MM.1S (cell line): ENCODE data around the gene TOB1.
"Not testable (repeated sequence)": the region's sequence is repeated elsewhere in the genome, so short reads cannot be mapped to it uniquely, and the experiment has no call there.

ENCODE experiments used
- DNase-seq: peaks from one replicate; pipeline ENCODE4 v3.0.0-alpha.2; 2015
- H2AFZ ChIP-seq: fragments of 300-600 bp; sonication (generic); 2 replicates; pipeline ENCODE4 v1.6.0; 2016; ENCODE audit warnings: antibody characterized with exemption, low read length
- H3F3A ChIP-seq: fragments of 300-600 bp; sonication (generic); 2 replicates; pipeline ENCODE4 v1.6.1; 2016; ENCODE audit warnings: mild to moderate bottlenecking, antibody characterized with exemption, low read length, moderate library complexity, mixed read lengths; ENCODE audit not compliant: insufficient read depth
- H3K27ac ChIP-seq: fragments of 300-600 bp; sonication (generic); 2 replicates; pipeline ENCODE4 v1.5.1; 2016; ENCODE audit warnings: mild to moderate bottlenecking, low read length
- H3K27me3 ChIP-seq: fragments of 300-600 bp; sonication (generic); replicated peaks from 2 replicates; pipeline ENCODE4 v1.6.0; 2016; ENCODE audit warnings: low read length; ENCODE audit not compliant: insufficient read depth
- H3K36me3 ChIP-seq: fragments of 300-600 bp; sonication (generic); replicated peaks from 2 replicates; pipeline ENCODE4 v1.6.1; 2016; ENCODE audit warnings: mild to moderate bottlenecking, low read length, mixed read lengths; ENCODE audit not compliant: insufficient read depth
- H3K4me1 ChIP-seq: fragments of 300-600 bp; sonication (generic); 2 replicates; pipeline ENCODE4 v1.6.1; 2016; ENCODE audit warnings: low read length, mixed read lengths
- H3K4me2 ChIP-seq: fragments of 300-600 bp; sonication (generic); 2 replicates; pipeline ENCODE4 v1.6.0; 2016; ENCODE audit warnings: low read depth, low read length
- H3K4me3 ChIP-seq: fragments of 300-600 bp; sonication (generic); 2 replicates; pipeline ENCODE4 v1.5.1; 2016; ENCODE audit warnings: low read length, mixed read lengths
- H3K79me2 ChIP-seq: fragments of 300-600 bp; sonication (generic); 2 replicates; pipeline ENCODE4 v1.6.1; 2016; ENCODE audit warnings: mixed run types, low read length, mixed read lengths
- H3K9ac ChIP-seq: fragments of 300-600 bp; sonication (generic); 2 replicates; pipeline ENCODE4 v1.6.1; 2016; ENCODE audit warnings: low read length, mixed read lengths
- H3K9me2 ChIP-seq: fragments of 300-600 bp; sonication (generic); replicated peaks from 2 replicates; pipeline ENCODE4 v1.6.1; 2016; ENCODE audit warnings: mild to moderate bottlenecking, low read length, mixed read lengths; ENCODE audit not compliant: insufficient read depth
- H3K9me3 ChIP-seq: fragments of 300-600 bp; sonication (generic); replicated peaks from 2 replicates; pipeline ENCODE4 v1.6.1; 2016; ENCODE audit warnings: mild to moderate bottlenecking, low read length, mixed read lengths; ENCODE audit not compliant: insufficient read depth
- H4K20me1 ChIP-seq: fragments of 300-600 bp; sonication (generic); 2 replicates; pipeline ENCODE4 v1.6.1; 2016; ENCODE audit warnings: mild to moderate bottlenecking, low read length, moderate library complexity, mixed read lengths; ENCODE audit not compliant: insufficient read depth
- EZH2 ChIP-seq: fragments of 300-600 bp; sonication (generic); optimal IDR thresholded peaks from 2 replicates; pipeline ENCODE3; 2017; ENCODE audit warnings: low read depth, mild to moderate bottlenecking, antibody characterized with exemption, low read length, mixed read lengths
- EZH2phosphoT487 ChIP-seq: fragments of 300-600 bp; sonication (generic); IDR thresholded peaks from 2 replicates; pipeline ENCODE4 v1.6.1; 2018; ENCODE audit warnings: antibody characterized with exemption, low read length
- TF ChIP-seq, protein P1 (sequence below): fragments of 300-600 bp; sonication (generic); IDR thresholded peaks from 2 replicates; pipeline ENCODE4 v1.5.1; 2016; ENCODE audit warnings: antibody characterized with exemption, low read length, mixed read lengths

The TOB1 gene

GRCh38 chr17:50899005-50899460 is 32.9 kb upstream of the TOB1 start:
- no peak overlapping the region for H3K4me3 ChIP-seq
- no peak overlapping the region for H3K27ac ChIP-seq

DNA sequence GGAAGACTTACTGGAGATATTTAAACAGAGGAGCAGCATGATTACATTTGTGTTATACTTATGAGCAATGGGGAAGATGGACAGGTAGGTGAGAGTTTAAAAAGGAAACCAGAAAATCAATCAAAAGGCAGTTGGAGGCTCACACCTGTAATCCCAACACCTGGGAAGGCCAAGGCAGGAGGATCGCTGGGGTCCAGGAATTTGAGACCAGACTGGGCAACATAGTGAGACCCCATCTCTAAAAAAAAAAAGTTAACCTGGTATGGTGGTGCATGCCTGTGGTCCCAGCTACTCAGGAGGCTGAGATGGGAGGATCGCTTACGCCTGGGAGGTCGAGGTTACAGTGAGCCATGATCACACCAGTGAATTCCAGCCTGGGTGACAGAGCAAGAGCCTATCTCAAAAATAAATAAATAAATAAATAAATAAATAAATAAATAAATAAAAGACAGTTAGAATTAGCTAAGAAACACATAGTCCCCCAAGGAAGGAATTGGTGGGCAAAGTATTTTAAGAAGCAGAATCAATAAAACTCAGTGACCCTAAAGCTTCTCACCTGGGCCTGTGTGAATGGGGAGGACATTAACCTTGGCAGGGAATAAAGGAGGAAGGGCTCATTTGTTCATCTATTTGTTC is 32.3 kb upstream of the TOB1 start:
- no peaks in the 10 kb centered on the region for H3K79me2 ChIP-seq
- H3K9ac ChIP-seq = no peak overlapping the region
- no peak overlapping the region for H3K27ac ChIP-seq

More at GRCh38 chr17:50899005-50899460, 32.9 kb upstream of the TOB1 start:
- H3K36me3 ChIP-seq = no peaks in the 10 kb centered on the region
- no peaks in the 10 kb centered on the region for H3K9me3 ChIP-seq
- DNase-seq = no peak
- no peak for TF ChIP-seq EZH2
- TF ChIP-seq, protein P1, sequence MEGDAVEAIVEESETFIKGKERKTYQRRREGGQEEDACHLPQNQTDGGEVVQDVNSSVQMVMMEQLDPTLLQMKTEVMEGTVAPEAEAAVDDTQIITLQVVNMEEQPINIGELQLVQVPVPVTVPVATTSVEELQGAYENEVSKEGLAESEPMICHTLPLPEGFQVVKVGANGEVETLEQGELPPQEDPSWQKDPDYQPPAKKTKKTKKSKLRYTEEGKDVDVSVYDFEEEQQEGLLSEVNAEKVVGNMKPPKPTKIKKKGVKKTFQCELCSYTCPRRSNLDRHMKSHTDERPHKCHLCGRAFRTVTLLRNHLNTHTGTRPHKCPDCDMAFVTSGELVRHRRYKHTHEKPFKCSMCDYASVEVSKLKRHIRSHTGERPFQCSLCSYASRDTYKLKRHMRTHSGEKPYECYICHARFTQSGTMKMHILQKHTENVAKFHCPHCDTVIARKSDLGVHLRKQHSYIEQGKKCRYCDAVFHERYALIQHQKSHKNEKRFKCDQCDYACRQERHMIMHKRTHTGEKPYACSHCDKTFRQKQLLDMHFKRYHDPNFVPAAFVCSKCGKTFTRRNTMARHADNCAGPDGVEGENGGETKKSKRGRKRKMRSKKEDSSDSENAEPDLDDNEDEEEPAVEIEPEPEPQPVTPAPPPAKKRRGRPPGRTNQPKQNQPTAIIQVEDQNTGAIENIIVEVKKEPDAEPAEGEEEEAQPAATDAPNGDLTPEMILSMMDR = no peak
- no peak for TF ChIP-seq EZH2phosphoT487
- no peaks in the 10 kb centered on the region for H4K20me1 ChIP-seq
- H3K27me3 ChIP-seq = no peaks in the 10 kb centered on the region
- peaks cover 5% of the 10 kb centered on the region; the same call in 1 of the 2 replicates for H3F3A ChIP-seq
- no peak overlapping the region for H3K4me2 ChIP-seq
- no peak overlapping the region for H2AFZ ChIP-seq
- peaks cover 14% of the 10 kb centered on the region for H3K4me1 ChIP-seq
- no peak overlapping the region for H3K9ac ChIP-seq
- no peaks in the 10 kb centered on the region for H3K79me2 ChIP-seq
- H3K9me2 ChIP-seq = no peaks in the 10 kb centered on the region

GRCh38 chr17:50894513-50894912 is 28.4 kb upstream of the TOB1 start:
- H3K27ac ChIP-seq, H3K9ac ChIP-seq, H3F3A ChIP-seq, H3K4me2 ChIP-seq, H2AFZ ChIP-seq, H4K20me1 ChIP-seq, H3K79me2 ChIP-seq, H3K4me3 ChIP-seq, H3K27me3 ChIP-seq, H3K9me3 ChIP-seq, H3K9me2 ChIP-seq, H3K36me3 ChIP-seq, H3K4me1 ChIP-seq, DNase-seq: not testable (repeated sequence)

More for the DNA sequence above, 32.3 kb upstream of the TOB1 start:
- no peaks in the 10 kb centered on the region for H3K36me3 ChIP-seq
- no peak for DNase-seq
- H3F3A ChIP-seq = peaks cover 5% of the 10 kb centered on the region; the same call in 1 of the 2 replicates
- no peaks in the 10 kb centered on the region for H4K20me1 ChIP-seq
- H3K4me3 ChIP-seq = no peak overlapping the region
- TF ChIP-seq EZH2phosphoT487 = no peak
- TF ChIP-seq, protein P1 = no peak
- no peak for TF ChIP-seq EZH2
- no peak overlapping the region for H2AFZ ChIP-seq
- H3K27me3 ChIP-seq = no peaks in the 10 kb centered on the region
- H3K4me2 ChIP-seq = no peak overlapping the region
- peaks cover 11% of the 10 kb centered on the region for H3K4me1 ChIP-seq
- no peaks in the 10 kb centered on the region for H3K9me3 ChIP-seq
- H3K9me2 ChIP-seq = no peaks in the 10 kb centered on the region
